Measurements from ENCODE around the gene EFNA5. TPM values are rescaled to one million over a fixed set of nuclear protein-coding genes. Genes with fewer than 3 reads are reported as not detected.

EFNA5 gene
- total RNA-seq, 2 donors from 2014 or later: 6.0 to 13.5 TPM

DNA sequence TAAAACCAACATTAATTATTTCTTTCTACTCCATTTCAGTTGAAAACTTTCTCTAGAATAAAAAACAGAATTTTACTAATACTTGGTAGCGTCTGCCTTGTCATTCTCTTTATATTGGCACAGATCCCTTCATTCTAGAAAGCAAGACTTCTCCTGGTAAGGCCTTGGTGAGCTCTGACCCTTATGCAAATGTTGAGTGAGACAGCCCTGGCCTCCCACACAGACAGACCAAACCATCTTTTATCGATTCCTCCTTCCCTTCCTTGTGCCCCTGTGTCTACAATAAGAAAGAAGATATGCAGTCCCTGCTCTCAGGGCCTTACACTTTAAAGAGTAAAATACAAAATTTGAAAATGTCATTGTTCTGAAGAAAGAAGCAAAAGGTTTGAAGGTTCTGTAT, 262.2 kb downstream of the EFNA5 start:
- no peaks in the 10 kb centered on the region for H3K27me3 ChIP-seq (replicated peaks; ENCODE audit: insufficient read depth)
- TF ChIP-seq, protein P1, sequence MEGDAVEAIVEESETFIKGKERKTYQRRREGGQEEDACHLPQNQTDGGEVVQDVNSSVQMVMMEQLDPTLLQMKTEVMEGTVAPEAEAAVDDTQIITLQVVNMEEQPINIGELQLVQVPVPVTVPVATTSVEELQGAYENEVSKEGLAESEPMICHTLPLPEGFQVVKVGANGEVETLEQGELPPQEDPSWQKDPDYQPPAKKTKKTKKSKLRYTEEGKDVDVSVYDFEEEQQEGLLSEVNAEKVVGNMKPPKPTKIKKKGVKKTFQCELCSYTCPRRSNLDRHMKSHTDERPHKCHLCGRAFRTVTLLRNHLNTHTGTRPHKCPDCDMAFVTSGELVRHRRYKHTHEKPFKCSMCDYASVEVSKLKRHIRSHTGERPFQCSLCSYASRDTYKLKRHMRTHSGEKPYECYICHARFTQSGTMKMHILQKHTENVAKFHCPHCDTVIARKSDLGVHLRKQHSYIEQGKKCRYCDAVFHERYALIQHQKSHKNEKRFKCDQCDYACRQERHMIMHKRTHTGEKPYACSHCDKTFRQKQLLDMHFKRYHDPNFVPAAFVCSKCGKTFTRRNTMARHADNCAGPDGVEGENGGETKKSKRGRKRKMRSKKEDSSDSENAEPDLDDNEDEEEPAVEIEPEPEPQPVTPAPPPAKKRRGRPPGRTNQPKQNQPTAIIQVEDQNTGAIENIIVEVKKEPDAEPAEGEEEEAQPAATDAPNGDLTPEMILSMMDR (IDR thresholded peaks at IDR 0.05): no peak
- H3K9me3 ChIP-seq: no peaks in the 10 kb centered on the region
- DNase-seq (ENCODE audit: low spot score) (no peak), ATAC-seq (ENCODE audit: insufficient number of reproducible peaks, low FRiP score, low read depth) (no peak)
- H3K4me3 ChIP-seq: no peak overlapping the region
- no peaks in the 10 kb centered on the region for H3K36me3 ChIP-seq
- peaks cover 0 to 12% of the 10 kb centered on the region in 2 donors for H3K4me1 ChIP-seq (ENCODE audit: control insufficient read depth in 1 of 2, low read depth in 2 of 2)
- no peak overlapping the region for H3K27ac ChIP-seq

DNA sequence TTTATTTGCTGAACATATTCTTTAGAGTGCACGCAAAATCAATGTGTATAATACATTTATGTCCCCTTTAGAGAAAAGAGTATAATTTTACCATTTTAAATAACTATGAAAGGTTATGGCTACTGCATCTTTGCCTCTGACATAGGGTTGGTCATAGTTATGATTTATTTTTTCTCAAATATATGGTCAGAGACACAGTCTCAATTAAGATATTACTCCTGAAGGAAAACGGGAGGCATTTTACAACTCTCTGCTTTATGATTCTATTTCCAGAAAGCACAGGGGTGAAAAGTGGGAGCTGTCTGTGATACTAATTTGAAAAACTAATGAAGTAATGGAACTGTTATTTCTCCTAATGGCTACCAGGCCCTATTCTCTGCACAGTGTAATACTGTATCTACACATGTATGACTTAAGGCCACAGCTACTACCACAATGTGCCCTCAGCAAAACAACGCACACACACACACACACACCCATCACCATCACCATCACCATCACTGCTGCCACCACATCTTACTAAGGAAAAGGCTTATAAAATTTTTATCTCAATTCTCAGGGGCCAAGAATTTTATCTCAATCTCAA, 262.9 kb downstream of the EFNA5 start:
- H3K36me3 ChIP-seq: no peaks in the 10 kb centered on the region
- no peak overlapping the region for H3K4me3 ChIP-seq
- TF ChIP-seq, protein P1 (IDR thresholded peaks at IDR 0.05): no peak
- no peak for ATAC-seq (ENCODE audit: insufficient number of reproducible peaks, low FRiP score, low read depth)
- DNase-seq (ENCODE audit: low spot score): no peak
- H3K27ac ChIP-seq: no peak overlapping the region
- peaks cover 0 to 12% of the 10 kb centered on the region in 2 donors for H3K4me1 ChIP-seq (ENCODE audit: control insufficient read depth in 1 of 2, low read depth in 2 of 2)
- no peaks in the 10 kb centered on the region for H3K27me3 ChIP-seq (replicated peaks; ENCODE audit: insufficient read depth)
- no peaks in the 10 kb centered on the region for H3K9me3 ChIP-seq

DNA sequence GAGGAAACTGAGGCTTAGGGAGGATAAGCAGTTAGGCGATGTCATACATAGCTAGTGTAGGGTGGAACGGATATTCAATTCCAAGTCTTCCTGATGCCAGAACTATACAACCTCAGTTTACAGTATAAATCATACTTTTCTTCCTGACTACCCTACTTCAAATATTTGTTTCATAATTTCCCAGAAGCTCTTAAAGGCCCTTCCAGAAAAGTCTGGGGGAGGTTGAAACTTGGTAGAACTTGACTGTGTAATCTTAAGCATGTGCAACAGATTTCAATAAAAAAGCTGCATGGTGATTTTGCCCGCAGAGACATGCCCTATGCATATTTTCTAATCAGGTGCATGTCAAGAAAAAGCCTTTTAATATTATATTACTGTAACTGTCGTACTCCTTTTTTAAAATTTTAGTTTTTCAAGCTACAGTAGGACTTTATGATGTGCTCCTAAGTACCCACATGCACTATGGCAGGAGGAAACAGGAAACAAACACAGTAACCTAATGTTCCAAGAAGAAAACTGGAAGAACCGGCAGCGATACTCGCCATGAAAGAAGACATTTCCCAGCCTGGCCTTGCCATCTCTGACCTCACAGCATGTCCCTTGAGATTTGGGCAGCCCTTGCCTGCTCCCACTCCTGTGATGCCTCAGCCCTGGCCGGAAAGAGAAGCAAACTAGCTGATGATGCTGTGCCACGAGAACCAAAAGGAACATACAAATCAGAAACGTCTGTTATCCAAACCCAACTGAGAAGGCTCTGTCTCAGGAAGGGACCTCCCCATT, 266.0 kb downstream of the EFNA5 start:
- no peak for ATAC-seq (ENCODE audit: insufficient number of reproducible peaks, low FRiP score, low read depth)
- H3K27ac ChIP-seq: no peak overlapping the region

DNA sequence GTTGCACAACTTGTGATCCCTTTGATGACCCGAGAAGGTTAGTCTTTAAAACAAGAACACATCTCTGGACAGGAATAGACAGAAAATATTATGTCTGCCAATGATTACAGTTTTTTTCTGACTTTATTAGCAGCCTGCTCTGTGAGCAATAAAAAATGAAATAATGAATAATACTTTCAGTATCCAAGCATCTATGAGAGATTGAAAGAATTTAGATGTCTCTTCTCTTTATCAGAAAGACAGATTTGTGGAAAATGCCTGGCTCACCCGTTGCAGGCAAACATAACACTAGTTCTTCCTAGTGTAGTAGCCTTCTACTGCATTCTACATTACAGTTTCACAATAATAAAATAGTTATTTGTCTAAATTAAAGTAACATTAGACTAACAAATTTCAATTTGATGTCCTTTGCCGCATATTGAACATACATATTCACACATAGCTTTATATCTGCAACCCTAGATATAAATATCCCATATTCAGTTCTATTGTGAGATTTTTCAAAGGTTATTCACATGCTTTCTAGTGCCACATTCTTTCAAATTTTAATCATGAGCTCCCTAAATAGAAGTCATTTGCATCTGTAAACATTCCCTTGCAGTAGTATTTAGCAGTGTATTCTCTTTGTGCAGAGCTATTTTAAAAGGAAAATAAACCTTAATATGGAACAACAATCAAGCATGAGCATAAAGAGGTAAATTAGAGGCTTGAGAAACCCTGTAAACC, 267.3 kb downstream of the EFNA5 start:
- TF ChIP-seq, protein P1 (IDR thresholded peaks at IDR 0.05): no peak
- no peaks in the 10 kb centered on the region for H3K9me3 ChIP-seq
- no peak for DNase-seq (ENCODE audit: low spot score)
- H3K27me3 ChIP-seq (replicated peaks; ENCODE audit: insufficient read depth): no peaks in the 10 kb centered on the region
- peaks cover 0 to 12% of the 10 kb centered on the region in 2 donors for H3K4me1 ChIP-seq (ENCODE audit: control insufficient read depth in 1 of 2, low read depth in 2 of 2)
- H3K4me3 ChIP-seq: no peak overlapping the region
- H3K36me3 ChIP-seq: no peaks in the 10 kb centered on the region
- no peak overlapping the region for H3K27ac ChIP-seq
- no peak for ATAC-seq (ENCODE audit: insufficient number of reproducible peaks, low FRiP score, low read depth)

More for the DNA sequence above, 266.0 kb downstream of the EFNA5 start:
- no peaks in the 10 kb centered on the region for H3K36me3 ChIP-seq
- DNase-seq (ENCODE audit: low spot score): no peak
- TF ChIP-seq, protein P1 (IDR thresholded peaks at IDR 0.05): no peak
- no peaks in the 10 kb centered on the region for H3K9me3 ChIP-seq
- no peaks in the 10 kb centered on the region for H3K27me3 ChIP-seq (replicated peaks; ENCODE audit: insufficient read depth)
- H3K4me3 ChIP-seq: no peak overlapping the region
- peaks cover 0 to 12% of the 10 kb centered on the region in 2 donors for H3K4me1 ChIP-seq (ENCODE audit: control insufficient read depth in 1 of 2, low read depth in 2 of 2)
